Trophoblast cell (in vitro differentiated cells and primary cell): Measurements from ENCODE around the gene SPSB4.

Experiments used
- DNase-seq, 2 donors: peaks; one replicate each; pipeline ENCODE4 v3.0.0-alpha.2; 2016
- H2AFZ ChIP-seq: 2 replicates; pipeline ENCODE4 v1.6.1; 2013; ENCODE audit warnings: low read length, moderate library complexity, mild to moderate bottlenecking; ENCODE audit not compliant: insufficient read depth, poor library complexity
- H2AK5ac ChIP-seq: 2 replicates; pipeline ENCODE4 v1.6.1; 2013; ENCODE audit warnings: mild to moderate bottlenecking, low read length
- H2BK120ac ChIP-seq: 2 replicates; pipeline ENCODE4 v1.6.1; 2013; ENCODE audit warnings: low read length, mild to moderate bottlenecking, moderate library complexity; ENCODE audit not compliant: insufficient read depth, poor library complexity
- H2BK12ac ChIP-seq: 2 replicates; pipeline ENCODE4 v1.6.1; 2013; ENCODE audit warnings: mild to moderate bottlenecking, low read length, moderate library complexity
- H2BK5ac ChIP-seq: 2 replicates; pipeline ENCODE4 v1.6.1; 2013; ENCODE audit warnings: low read length, low read depth, moderate library complexity, mild to moderate bottlenecking; ENCODE audit not compliant: poor library complexity
- H3K14ac ChIP-seq: 2 replicates; pipeline ENCODE4 v1.6.1; 2013; ENCODE audit warnings: mild to moderate bottlenecking, low read length
- H3K18ac ChIP-seq: 2 replicates; pipeline ENCODE4 v1.6.1; 2013; ENCODE audit warnings: mild to moderate bottlenecking, low read length
- H3K23ac ChIP-seq: 2 replicates; pipeline ENCODE4 v1.6.1; 2013; ENCODE audit warnings: low read length
- H3K27ac ChIP-seq: 2 replicates; pipeline ENCODE4 v1.5.1; 2013; ENCODE audit warnings: low read depth, mild to moderate bottlenecking, inconsistent platforms, low read length, moderate library complexity
- H3K27me3 ChIP-seq: 2 replicates; pipeline ENCODE4 v1.6.1; 2013; ENCODE audit warnings: inconsistent platforms, mild to moderate bottlenecking, low read length, moderate library complexity; ENCODE audit not compliant: insufficient read depth
- H3K36me3 ChIP-seq, 2 experiments: 1 replicate in 1 of 2; 2 replicates in 1 of 2; pipeline ENCODE4 v1.6.1; 2013; ENCODE audit warnings: low read length in 2 of 2, mild to moderate bottlenecking in 2 of 2, moderate library complexity in 1 of 2; ENCODE audit not compliant: insufficient read depth in 2 of 2, control insufficient read depth in 1 of 2
- H3K4ac ChIP-seq: 2 replicates; pipeline ENCODE4 v1.6.1; 2013; ENCODE audit warnings: low read depth, mild to moderate bottlenecking, low read length, moderate library complexity
- H3K4me1 ChIP-seq, 2 experiments: 1 replicate in 1 of 2; 2 replicates in 1 of 2; pipeline ENCODE4 v1.6.1; 2013; ENCODE audit warnings: low read length in 2 of 2, mild to moderate bottlenecking in 2 of 2, moderate library complexity in 1 of 2; ENCODE audit not compliant: insufficient read depth in 2 of 2, control insufficient read depth in 1 of 2
- H3K4me2 ChIP-seq: 2 replicates; pipeline ENCODE4 v1.6.1; 2013; ENCODE audit warnings: inconsistent platforms, mild to moderate bottlenecking, low read length, moderate library complexity
- H3K4me3 ChIP-seq: 2 replicates; pipeline ENCODE4 v1.5.1; 2013; ENCODE audit warnings: mild to moderate bottlenecking, low read depth, low read length, inconsistent platforms
- H3K79me1 ChIP-seq: one replicate; pipeline ENCODE4 v1.6.1; 2013; ENCODE audit warnings: low read length
- H3K79me2 ChIP-seq: 2 replicates; pipeline ENCODE4 v1.6.1; 2013; ENCODE audit warnings: low read length, mild to moderate bottlenecking; ENCODE audit not compliant: control insufficient read depth, insufficient read depth, poor library complexity
- H3K9ac ChIP-seq: 2 replicates; pipeline ENCODE4 v1.6.1; 2013; ENCODE audit warnings: mild to moderate bottlenecking, low read length
- H3K9me3 ChIP-seq: 2 replicates; pipeline ENCODE4 v1.6.1; 2013; ENCODE audit warnings: low read depth, mild to moderate bottlenecking, control low read depth, inconsistent platforms, low read length; ENCODE audit not compliant: insufficient read depth
- H4K12ac ChIP-seq: 2 replicates; pipeline ENCODE4 v1.6.1; 2013; ENCODE audit warnings: low read depth, mild to moderate bottlenecking, low read length, moderate library complexity
- H4K8ac ChIP-seq: 2 replicates; pipeline ENCODE4 v1.6.1; 2013; ENCODE audit warnings: low read depth, mild to moderate bottlenecking, low read length, moderate library complexity
- H4K91ac ChIP-seq: one replicate; pipeline ENCODE4 v1.6.1; 2013; ENCODE audit warnings: low read depth, mild to moderate bottlenecking, low read length, moderate library complexity
- WGBS: extraction: QIAGEN DNeasy Blood & Tissue Kit; methylation state at CpG from one replicate; pipeline ENCODE4 v1.1.7; 2013; ENCODE audit warnings: missing lambda C conversion rate; ENCODE audit not compliant: insufficient read length, insufficient coverage; ENCODE audit errors: extremely low coverage; 5-methylcytosine and 5-hydroxymethylcytosine counted together

Gene SPSB4

GRCh38 chr3:141123677-141124410, 72.7 kb downstream of the SPSB4 start:
- no peak overlapping the region for H3K9ac ChIP-seq
- H4K12ac ChIP-seq, result no peak overlapping the region
- H2BK5ac ChIP-seq, result no peak overlapping the region
- no peak overlapping the region for H2AFZ ChIP-seq
- no peak overlapping the region for H2BK12ac ChIP-seq
- H3K9me3 ChIP-seq, result no peaks in the 10 kb centered on the region
- no peaks in the 10 kb centered on the region for H3K79me1 ChIP-seq
- H3K27ac ChIP-seq, result no peak overlapping the region
- H3K27me3 ChIP-seq, result no peaks in the 10 kb centered on the region
- H3K4me2 ChIP-seq, result no peak overlapping the region
- H3K4me3 ChIP-seq, result no peak overlapping the region
- peaks cover 1% of the 10 kb centered on the region in 2 experiments for H3K36me3 ChIP-seq
- peaks cover 9 to 11% of the 10 kb centered on the region in 2 experiments for H3K4me1 ChIP-seq
- H3K79me2 ChIP-seq, result no peaks in the 10 kb centered on the region
- no peak overlapping the region for H3K18ac ChIP-seq
- no peak overlapping the region for H3K4ac ChIP-seq
- H4K91ac ChIP-seq, result no peak overlapping the region
- H2BK120ac ChIP-seq, result no peak overlapping the region
- WGBS, result no CpG with 5 or more reads among the region's 4 CpGs
- H3K14ac ChIP-seq, result no peak overlapping the region
- H3K23ac ChIP-seq, result no peak overlapping the region
- no peak overlapping the region for H4K8ac ChIP-seq
- H2AK5ac ChIP-seq, result no peak overlapping the region
- DNase-seq, result no peak

GRCh38 chr3:141124715-141125114, 73.6 kb downstream of the SPSB4 start:
- H3K79me1 ChIP-seq, result no peaks in the 10 kb centered on the region
- no peak overlapping the region for H4K91ac ChIP-seq
- no peak for DNase-seq
- H3K79me2 ChIP-seq, result no peaks in the 10 kb centered on the region
- H3K36me3 ChIP-seq, result peaks cover 1% of the 10 kb centered on the region in 2 experiments
- H4K12ac ChIP-seq, result no peak overlapping the region
- no peak overlapping the region for H3K4me3 ChIP-seq
- H2AK5ac ChIP-seq, result no peak overlapping the region
- H2AFZ ChIP-seq, result no peak overlapping the region
- H2BK120ac ChIP-seq, result no peak overlapping the region
- H3K27ac ChIP-seq, result no peak overlapping the region
- no peak overlapping the region for H3K9ac ChIP-seq
- H3K4ac ChIP-seq, result no peak overlapping the region
- no peak overlapping the region for H3K14ac ChIP-seq
- H4K8ac ChIP-seq, result no peak overlapping the region
- no peak overlapping the region for H3K4me2 ChIP-seq
- no peaks in the 10 kb centered on the region for H3K9me3 ChIP-seq
- H3K27me3 ChIP-seq, result no peaks in the 10 kb centered on the region
- no peak overlapping the region for H2BK5ac ChIP-seq
- no peak overlapping the region for H3K23ac ChIP-seq
- H3K18ac ChIP-seq, result no peak overlapping the region
- no peak overlapping the region for H2BK12ac ChIP-seq
- WGBS, result no CpG with 5 or more reads among the region's 5 CpGs
- peaks cover 9 to 11% of the 10 kb centered on the region in 2 experiments for H3K4me1 ChIP-seq

- no peak overlapping the region for H3K14ac ChIP-seq
- H4K91ac ChIP-seq, result no peak overlapping the region
- no peak overlapping the region for H3K27ac ChIP-seq
- no peak overlapping the region for H3K9ac ChIP-seq
- H4K8ac ChIP-seq, result no peak overlapping the region
- H2AK5ac ChIP-seq, result no peak overlapping the region
- no peak overlapping the region for H3K18ac ChIP-seq
- H3K4ac ChIP-seq, result no peak overlapping the region
- no peak overlapping the region for H2BK120ac ChIP-seq
- no peak overlapping the region for H3K4me3 ChIP-seq
- H3K79me2 ChIP-seq, result no peaks in the 10 kb centered on the region
- H3K4me1 ChIP-seq, result peaks cover 9 to 11% of the 10 kb centered on the region in 2 experiments
- H3K23ac ChIP-seq, result no peak overlapping the region
- H3K27me3 ChIP-seq, result no peaks in the 10 kb centered on the region
- H3K79me1 ChIP-seq, result no peaks in the 10 kb centered on the region
- no peak overlapping the region for H2BK12ac ChIP-seq
- no peak overlapping the region for H2AFZ ChIP-seq
- H3K4me2 ChIP-seq, result no peak overlapping the region
- DNase-seq, result no peak
- peaks cover 1% of the 10 kb centered on the region in 2 experiments for H3K36me3 ChIP-seq
- H3K9me3 ChIP-seq, result no peaks in the 10 kb centered on the region
- H4K12ac ChIP-seq, result no peak overlapping the region
- no peak overlapping the region for H2BK5ac ChIP-seq
Measured at GRCh38 chr3:141125351-141125750, 74.2 kb downstream of the SPSB4 start.

- no peaks in the 10 kb centered on the region for H3K79me2 ChIP-seq
- no peaks in the 10 kb centered on the region for H3K79me1 ChIP-seq
- H3K36me3 ChIP-seq, result peaks cover 1% of the 10 kb centered on the region in 2 experiments
- H2BK120ac ChIP-seq, result no peak overlapping the region
- H2AK5ac ChIP-seq, result no peak overlapping the region
- H4K12ac ChIP-seq, result no peak overlapping the region
- no peak overlapping the region for H3K4me3 ChIP-seq
- H3K14ac ChIP-seq, result no peak overlapping the region
- H3K9me3 ChIP-seq, result no peaks in the 10 kb centered on the region
- no peak overlapping the region for H2BK12ac ChIP-seq
- no peak overlapping the region for H3K23ac ChIP-seq
- DNase-seq, result no peak
- H2BK5ac ChIP-seq, result no peak overlapping the region
- H3K18ac ChIP-seq, result no peak overlapping the region
- peak overlapping the region; percentile 12 for H3K4ac ChIP-seq
- H4K91ac ChIP-seq, result no peak overlapping the region
- H3K27me3 ChIP-seq, result no peaks in the 10 kb centered on the region
- no peak overlapping the region for H3K9ac ChIP-seq
- no peak overlapping the region for H3K4me2 ChIP-seq
- no CpG with 5 or more reads among the region's 9 CpGs for WGBS
- peaks cover 9 to 11% of the 10 kb centered on the region in 2 experiments for H3K4me1 ChIP-seq
- no peak overlapping the region for H2AFZ ChIP-seq
- no peak overlapping the region for H3K27ac ChIP-seq
- no peak overlapping the region for H4K8ac ChIP-seq
Measured at GRCh38 chr3:141126661-141127343, 75.7 kb downstream of the SPSB4 start.
